AG04449 (cell line): ENCODE results near the gene KDM6A.

Source experiments
- CTCF ChIA-PET: fragments of 350-600 bp; formaldehyde crosslinking; extraction: SDS; loops from one replicate; lab custom pipeline; 2021; ENCODE audit warnings: antibody characterized with exemption; lab: Yijun Ruan, JAX
- POLR2A ChIA-PET: fragments of 400-600, 350-600 bp; formaldehyde crosslinking; extraction: SDS; loops from one replicate; lab custom pipeline; 2020; ENCODE audit warnings: antibody characterized with exemption, inconsistent platforms; lab: Yijun Ruan, JAX
- DNase-seq: peaks from one replicate; pipeline ENCODE4 v3.0.0-alpha.2; 2010; ENCODE audit warnings: low read depth, low spot score
- H3K4me3 ChIP-seq: 2 replicates; pipeline ENCODE4 v1.5.1; 2011; ENCODE audit warnings: low read depth, mild to moderate bottlenecking, control low read depth, low read length
- CTCF ChIP-seq: IDR thresholded peaks from one replicate; pipeline ENCODE4 v1.5.1; 2011; ENCODE audit warnings: mild to moderate bottlenecking, moderate library complexity, low read length, control low read depth, inconsistent platforms; ENCODE audit not compliant: insufficient read depth; ENCODE audit errors: missing control alignments

KDM6A gene

DNA sequence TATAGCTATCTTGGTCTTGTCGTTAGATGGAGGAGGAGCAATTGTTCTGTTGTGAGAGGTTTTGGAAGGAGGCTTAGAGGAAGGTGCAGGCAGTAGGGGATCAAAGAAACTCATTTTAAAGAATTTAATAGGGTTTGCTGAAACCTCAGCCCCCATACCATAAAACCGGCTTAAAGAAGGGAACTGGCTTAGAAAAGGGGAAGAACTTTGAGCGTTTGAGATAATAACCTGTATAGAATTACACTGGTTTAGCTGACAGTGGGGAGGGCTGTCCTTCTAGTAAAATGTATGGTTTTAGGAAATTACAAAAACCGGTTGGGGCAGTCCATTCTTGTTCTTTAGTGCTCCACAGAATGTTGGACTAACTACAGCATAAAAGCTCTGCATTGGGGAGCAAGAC, 128.1 kb downstream of the KDM6A start:
- DNase-seq, result no peak
- TF ChIP-seq CTCF, result no peak
- H3K4me3 ChIP-seq, result no peak overlapping the region
- ChIA-PET CTCF (no interaction called here), POLR2A (no interaction called here)

- no peak for DNase-seq
- ChIA-PET CTCF (no interaction called here), POLR2A (no interaction called here)
- no peak overlapping the region for H3K4me3 ChIP-seq
- no peak for TF ChIP-seq CTCF
Observed at GRCh38 chrX:45003085-45003484, 130.1 kb downstream of the KDM6A start.

- no peak for DNase-seq
- TF ChIP-seq CTCF, result no peak
- POLR2A ChIA-PET, result no interaction called here
- CTCF ChIA-PET, result no interaction called here
- no peak overlapping the region for H3K4me3 ChIP-seq
Observed at GRCh38 chrX:45006002-45006800, 133.2 kb downstream of the KDM6A start.

DNA sequence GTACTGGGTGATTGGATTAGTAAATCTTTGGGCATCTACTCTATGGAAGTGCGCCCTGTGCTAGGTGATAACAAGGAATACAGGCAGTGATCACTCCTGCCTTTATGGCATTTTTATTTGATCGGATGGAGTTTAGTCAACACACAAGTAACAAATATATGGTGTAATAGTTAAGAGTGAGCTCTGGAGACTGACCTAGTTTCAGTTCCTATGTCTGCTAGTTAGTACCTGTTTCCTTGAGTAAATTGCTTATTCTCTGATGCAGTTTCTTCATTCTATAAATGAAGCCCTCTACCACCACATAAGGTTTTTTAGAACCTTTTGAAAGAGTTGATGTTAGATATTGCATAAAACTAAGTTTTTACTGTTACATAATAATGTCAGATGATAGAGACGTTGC, 134.6 kb downstream of the KDM6A start:
- ChIA-PET POLR2A (no interaction called here), CTCF (no interaction called here)
- DNase-seq, result no peak
- TF ChIP-seq CTCF, result no peak
- H3K4me3 ChIP-seq, result no peak overlapping the region

GRCh38 chrX:45009371-45010000, 136.5 kb downstream of the KDM6A start:
- DNase-seq, result no peak
- POLR2A ChIA-PET, result no interaction called here
- no peak for TF ChIP-seq CTCF
- no peak overlapping the region for H3K4me3 ChIP-seq
- CTCF ChIA-PET, result no interaction called here

DNA sequence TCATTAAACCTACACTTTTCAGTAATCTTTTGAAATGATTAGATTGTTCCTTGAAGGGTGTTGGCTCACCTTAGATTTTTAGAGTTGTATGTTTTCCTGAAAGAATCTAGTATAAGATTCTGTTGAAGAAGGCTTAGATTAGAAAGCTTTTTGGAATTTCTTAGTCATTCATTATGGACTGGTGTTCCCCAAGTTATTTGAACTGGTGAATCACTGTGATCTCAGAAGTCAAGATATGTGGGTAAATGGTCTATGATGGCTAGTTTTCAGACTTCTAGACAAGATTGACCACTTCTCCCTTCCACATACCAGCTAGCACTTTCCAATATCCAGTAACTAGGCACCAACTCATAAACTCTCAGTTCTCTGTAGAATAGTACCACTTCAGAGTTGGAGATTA, 138.1 kb downstream of the KDM6A start:
- no peak for TF ChIP-seq CTCF
- no peak overlapping the region for H3K4me3 ChIP-seq
- POLR2A ChIA-PET, result no interaction called here
- DNase-seq, result no peak
- CTCF ChIA-PET, result no interaction called here
